Measurements from ENCODE around the gene RXFP2. TPM values are rescaled to one million over a fixed set of nuclear protein-coding genes. Genes with fewer than 3 reads are reported as not detected.
A peak's percentile ranks its signal among the peaks of the same experiment; 100 is the strongest.

RXFP2 gene
- polyA plus RNA-seq, 1 donor (not counting 4 experiments of a cell fraction or from before 2014, with no cell fraction given) = not detected

DNA sequence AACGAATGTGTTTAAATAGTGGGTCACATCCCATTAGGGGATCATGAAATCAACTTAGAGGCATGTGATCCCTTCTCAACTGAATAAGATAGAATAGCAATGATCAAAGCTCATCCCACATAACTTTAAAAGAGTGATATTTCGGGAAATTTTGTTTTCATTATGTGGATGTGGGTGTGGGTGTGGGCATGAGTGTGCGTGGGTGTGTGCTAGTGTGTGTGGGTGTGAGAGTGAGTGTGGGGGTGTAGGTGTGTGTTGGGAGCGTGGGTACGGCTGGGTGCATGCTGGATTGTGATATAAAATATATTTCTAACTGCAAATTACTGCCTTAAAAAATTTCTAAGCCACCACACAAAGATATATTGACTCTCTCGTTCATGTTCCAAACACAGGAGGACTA, 15.9 kb downstream of the RXFP2 start:
- no peak overlapping the region for H3K9ac ChIP-seq (ENCODE audit: control insufficient read depth, extremely low read depth, insufficient read depth, low read length)
- H3K9me1 ChIP-seq (ENCODE audit: control insufficient read depth, extremely low read depth, insufficient read depth, low read length) = no peaks in the 10 kb centered on the region
- H4K20me1 ChIP-seq (ENCODE audit: control insufficient read depth, extremely low read depth, insufficient read depth, low read length) = no peaks in the 10 kb centered on the region
- H3K27ac ChIP-seq (ENCODE audit: control insufficient read depth, insufficient read depth, low read length) = no peak overlapping the region
- FAIRE-seq (no peak), DNase-seq (ENCODE audit: low read depth, low spot score) (no peak)
- H3K4me1 ChIP-seq (ENCODE audit: control insufficient read depth, extremely low read depth, insufficient read depth, low read length) = no peaks in the 10 kb centered on the region
- dilution Hi-C loops (cut with MboI; ENCODE audit: extremely low pct_ligation_motif_present, low sequenced_read_pairs) = no loop called here
- TF ChIP-seq, protein P1, sequence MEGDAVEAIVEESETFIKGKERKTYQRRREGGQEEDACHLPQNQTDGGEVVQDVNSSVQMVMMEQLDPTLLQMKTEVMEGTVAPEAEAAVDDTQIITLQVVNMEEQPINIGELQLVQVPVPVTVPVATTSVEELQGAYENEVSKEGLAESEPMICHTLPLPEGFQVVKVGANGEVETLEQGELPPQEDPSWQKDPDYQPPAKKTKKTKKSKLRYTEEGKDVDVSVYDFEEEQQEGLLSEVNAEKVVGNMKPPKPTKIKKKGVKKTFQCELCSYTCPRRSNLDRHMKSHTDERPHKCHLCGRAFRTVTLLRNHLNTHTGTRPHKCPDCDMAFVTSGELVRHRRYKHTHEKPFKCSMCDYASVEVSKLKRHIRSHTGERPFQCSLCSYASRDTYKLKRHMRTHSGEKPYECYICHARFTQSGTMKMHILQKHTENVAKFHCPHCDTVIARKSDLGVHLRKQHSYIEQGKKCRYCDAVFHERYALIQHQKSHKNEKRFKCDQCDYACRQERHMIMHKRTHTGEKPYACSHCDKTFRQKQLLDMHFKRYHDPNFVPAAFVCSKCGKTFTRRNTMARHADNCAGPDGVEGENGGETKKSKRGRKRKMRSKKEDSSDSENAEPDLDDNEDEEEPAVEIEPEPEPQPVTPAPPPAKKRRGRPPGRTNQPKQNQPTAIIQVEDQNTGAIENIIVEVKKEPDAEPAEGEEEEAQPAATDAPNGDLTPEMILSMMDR (optimal IDR thresholded peaks at IDR 0.05 in 1 of 3, IDR thresholded peaks at IDR 0.05 in 1 of 3, conservative IDR thresholded peaks at IDR 0.05 in 1 of 3; ENCODE audit: extremely low read depth in 1 of 3, insufficient read depth in 2 of 3, low read length in 3 of 3) = no peak
- TF ChIP-seq EZH2 (IDR thresholded peaks at IDR 0.05; ENCODE audit: low read length) = no peak
- H3K79me2 ChIP-seq (ENCODE audit: control insufficient read depth, insufficient read depth, low read length) = no peaks in the 10 kb centered on the region
- H3K36me3 ChIP-seq (ENCODE audit: control insufficient read depth in 2 of 2, extremely low read depth in 1 of 2, insufficient read depth in 2 of 2, low read length in 2 of 2) = no peaks in the 10 kb centered on the region
- H3K9me3 ChIP-seq (ENCODE audit: control insufficient read depth, low read depth, low read length) = no peaks in the 10 kb centered on the region
- no peaks in the 10 kb centered on the region for H3K27me3 ChIP-seq (ENCODE audit: control insufficient read depth, extremely low read depth, insufficient read depth, low read length)
- no peak overlapping the region for H3K4me3 ChIP-seq (ENCODE audit: control insufficient read depth in 2 of 3, extremely low read depth in 1 of 3, insufficient read depth in 2 of 3, low read depth in 1 of 3, low read length in 3 of 3)
- no peak overlapping the region for H2AFZ ChIP-seq (ENCODE audit: control insufficient read depth, low read length)
- H3K4me2 ChIP-seq (ENCODE audit: control insufficient read depth, extremely low read depth, insufficient read depth, low read depth, low read length) = no peak overlapping the region

DNA sequence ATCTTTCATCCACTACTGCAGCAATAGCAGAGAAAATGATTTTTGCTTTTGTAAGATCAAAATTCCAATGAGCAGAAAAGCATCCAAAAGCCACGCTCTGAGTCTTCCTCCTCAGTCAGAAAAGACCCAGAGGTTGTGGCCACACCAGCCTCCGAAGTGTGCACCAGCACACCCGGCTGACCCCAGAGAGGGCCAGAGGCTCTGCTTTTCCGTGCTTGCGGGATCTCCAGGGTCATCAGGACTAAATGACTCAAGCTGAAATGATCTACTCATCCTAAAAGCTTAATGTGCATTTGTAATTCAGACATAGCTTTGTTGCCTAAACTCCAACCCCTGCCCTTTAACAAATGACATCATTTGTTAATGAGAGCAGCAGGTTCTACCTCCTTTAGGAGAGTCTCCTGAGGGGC, 16.5 kb downstream of the RXFP2 start:
- H3K4me1 ChIP-seq (ENCODE audit: control insufficient read depth, extremely low read depth, insufficient read depth, low read length) = no peaks in the 10 kb centered on the region
- no peaks in the 10 kb centered on the region for H3K79me2 ChIP-seq (ENCODE audit: control insufficient read depth, insufficient read depth, low read length)
- dilution Hi-C loops (cut with MboI; ENCODE audit: extremely low pct_ligation_motif_present, low sequenced_read_pairs) = no loop called here
- H4K20me1 ChIP-seq (ENCODE audit: control insufficient read depth, extremely low read depth, insufficient read depth, low read length) = no peaks in the 10 kb centered on the region
- H3K9me3 ChIP-seq (ENCODE audit: control insufficient read depth, low read depth, low read length) = no peaks in the 10 kb centered on the region
- no peaks in the 10 kb centered on the region for H3K27me3 ChIP-seq (ENCODE audit: control insufficient read depth, extremely low read depth, insufficient read depth, low read length)
- no peaks in the 10 kb centered on the region for H3K36me3 ChIP-seq (ENCODE audit: control insufficient read depth in 2 of 2, extremely low read depth in 1 of 2, insufficient read depth in 2 of 2, low read length in 2 of 2)
- FAIRE-seq (peak; percentile 13), DNase-seq (ENCODE audit: low read depth, low spot score) (no peak)
- no peak for TF ChIP-seq EZH2 (IDR thresholded peaks at IDR 0.05; ENCODE audit: low read length)
- TF ChIP-seq, protein P1 (optimal IDR thresholded peaks at IDR 0.05 in 1 of 3, IDR thresholded peaks at IDR 0.05 in 1 of 3, conservative IDR thresholded peaks at IDR 0.05 in 1 of 3; ENCODE audit: extremely low read depth in 1 of 3, insufficient read depth in 2 of 3, low read length in 3 of 3) = no peak
- H3K4me2 ChIP-seq (ENCODE audit: control insufficient read depth, extremely low read depth, insufficient read depth, low read depth, low read length) = no peak overlapping the region
- no peak overlapping the region for H3K9ac ChIP-seq (ENCODE audit: control insufficient read depth, extremely low read depth, insufficient read depth, low read length)
- H3K4me3 ChIP-seq (ENCODE audit: control insufficient read depth in 2 of 3, extremely low read depth in 1 of 3, insufficient read depth in 2 of 3, low read depth in 1 of 3, low read length in 3 of 3) = no peak overlapping the region
- H2AFZ ChIP-seq (ENCODE audit: control insufficient read depth, low read length) = no peak overlapping the region
- H3K27ac ChIP-seq (ENCODE audit: control insufficient read depth, insufficient read depth, low read length) = no peak overlapping the region
- no peaks in the 10 kb centered on the region for H3K9me1 ChIP-seq (ENCODE audit: control insufficient read depth, extremely low read depth, insufficient read depth, low read length)

All from keratinocyte (primary cell).